Parathyroid adenoma (tissue), 2 donors: Measurements from ENCODE around the gene EEF1E1.

ENCODE experiments used
- H2AFZ ChIP-seq: fragments of 300-600 bp; sonication (generic); one replicate; pipeline ENCODE4 v1.7.0; 2017; ENCODE audit warnings: antibody characterized with exemption, mild to moderate bottlenecking
- H3K27ac ChIP-seq: fragments of 300-600 bp; sonication (generic); one replicate; pipeline ENCODE4 v1.7.0; 2017
- H3K27me3 ChIP-seq: fragments of 300-600 bp; sonication (generic); one replicate; pipeline ENCODE4 v1.7.0; 2017; ENCODE audit warnings: low read length; ENCODE audit not compliant: control insufficient read depth, insufficient read depth
- H3K36me3 ChIP-seq: fragments of 300-600 bp; sonication (generic); one replicate; pipeline ENCODE4 v1.7.0; 2017; ENCODE audit warnings: low read length; ENCODE audit not compliant: control insufficient read depth, insufficient read depth
- H3K4me1 ChIP-seq: fragments of 300-600 bp; sonication (generic); one replicate; pipeline ENCODE4 v1.7.0; 2017; ENCODE audit warnings: control low read depth
- H3K4me2 ChIP-seq: fragments of 300-600 bp; sonication (generic); one replicate; pipeline ENCODE4 v1.7.0; 2017; ENCODE audit warnings: low read length
- H3K4me3 ChIP-seq: fragments of 300-600 bp; sonication (generic); one replicate; pipeline ENCODE4 v1.7.0; 2017; ENCODE audit warnings: low read depth, low read length
- H3K79me2 ChIP-seq: fragments of 300-600 bp; sonication (generic); one replicate; pipeline ENCODE4 v1.7.0; 2017; ENCODE audit warnings: control low read depth
- H3K9ac ChIP-seq: fragments of 300-600 bp; sonication (generic); one replicate; pipeline ENCODE4 v1.7.0; 2017; ENCODE audit warnings: mild to moderate bottlenecking
- H3K9me3 ChIP-seq: fragments of 300-600 bp; sonication (generic); one replicate; pipeline ENCODE4 v1.7.0; 2017; ENCODE audit warnings: low read length; ENCODE audit not compliant: control insufficient read depth
- CTCF ChIP-seq: fragments of 300-600 bp; sonication (generic); IDR thresholded peaks from one replicate; pipeline ENCODE4 v1.7.0; 2017; ENCODE audit warnings: antibody characterized with exemption, mild to moderate bottlenecking
- donor health status: primary hyperparathyroidism.

The EEF1E1 gene

GRCh38 chr6:8108759-8109539, 6.6 kb upstream of the EEF1E1 start:
- Histone ChIP-seq H3K9me3 (no peaks in the 10 kb centered on the region), H3K36me3 (no peaks in the 10 kb centered on the region), H3K27me3 (no peaks in the 10 kb centered on the region), H3K79me2 (no peaks in the 10 kb centered on the region), H3K4me3 (no peak overlapping the region), H3K4me1 (no peaks in the 10 kb centered on the region), H3K4me2 (no peak overlapping the region), H2AFZ (no peak overlapping the region), H3K27ac (no peak overlapping the region), H3K9ac (no peak overlapping the region)
- no peak for TF ChIP-seq CTCF

- Histone ChIP-seq H3K36me3 (no peaks in the 10 kb centered on the region), H3K27ac (no peak overlapping the region), H3K79me2 (no peaks in the 10 kb centered on the region), H3K4me1 (no peaks in the 10 kb centered on the region), H2AFZ (no peak overlapping the region), H3K9me3 (no peaks in the 10 kb centered on the region), H3K27me3 (no peaks in the 10 kb centered on the region), H3K4me2 (no peak overlapping the region), H3K9ac (no peak overlapping the region), H3K4me3 (no peak overlapping the region)
- no peak for TF ChIP-seq CTCF
Measured at GRCh38 chr6:8108031-8108660, 5.8 kb upstream of the EEF1E1 start.

GRCh38 chr6:8105791-8106190, 3.4 kb upstream of the EEF1E1 start:
- H3K4me1 ChIP-seq = peaks cover 3% of the 10 kb centered on the region
- no peak overlapping the region for H3K4me2 ChIP-seq
- no peak overlapping the region for H3K27ac ChIP-seq
- no peaks in the 10 kb centered on the region for H3K9me3 ChIP-seq
- peaks cover 10% of the 10 kb centered on the region for H3K79me2 ChIP-seq
- H2AFZ ChIP-seq = no peak overlapping the region
- H3K36me3 ChIP-seq = no peaks in the 10 kb centered on the region
- TF ChIP-seq CTCF = no peak
- no peaks in the 10 kb centered on the region for H3K27me3 ChIP-seq
- H3K4me3 ChIP-seq = no peak overlapping the region
- H3K9ac ChIP-seq = no peak overlapping the region

- no peak overlapping the region for H3K27ac ChIP-seq
- no peaks in the 10 kb centered on the region for H3K27me3 ChIP-seq
- H3K36me3 ChIP-seq = no peaks in the 10 kb centered on the region
- peaks cover 14% of the 10 kb centered on the region for H3K79me2 ChIP-seq
- H3K4me3 ChIP-seq = no peak overlapping the region
- no peak overlapping the region for H3K4me2 ChIP-seq
- peaks cover 3% of the 10 kb centered on the region for H3K4me1 ChIP-seq
- H3K9me3 ChIP-seq = no peaks in the 10 kb centered on the region
- TF ChIP-seq CTCF = no peak
- no peak overlapping the region for H3K9ac ChIP-seq
- H2AFZ ChIP-seq = no peak overlapping the region
Measured at GRCh38 chr6:8103726-8104125, 1.4 kb upstream of the EEF1E1 start.
